ENCODE results near the gene ETS2. TPM values are rescaled to one million over a fixed set of nuclear protein-coding genes. Genes with fewer than 3 reads are reported as not detected.
A peak's percentile ranks its signal among the peaks of the same experiment; 100 is the strongest.

ETS2 gene
- total RNA-seq, 1 experiment from 2014 or later = 20.4 TPM

GRCh38 chr21:38806942-38807284 lies 1.2 kb downstream of the ETS2 start:
- intact Hi-C loops (cut with micrococcal nuclease; ENCODE audit: unreplicated experiment) = loop anchor here (2.0 to 10.0 kb wide), 2 partner anchors 14 to 108 kb away; no protein-coding TSS in a partner anchor
- POLR2A ChIA-PET = interaction anchor here (0.9 kb wide), 1 partner anchor 13 kb away, joined by 3 read pairs; no protein-coding TSS in a partner anchor
- peak overlapping the region; percentile 86 for H3K4me3 ChIP-seq (ENCODE audit: low read depth, low read length)
- H3K9me3 ChIP-seq = no peaks in the 10 kb centered on the region
- CTCF ChIA-PET = interaction anchor here (0.9 to 1.2 kb wide), 3 partner anchors 110 to 330 kb away, joined by 3 to 16 read pairs (median 7); no protein-coding TSS in a partner anchor
- peaks cover 35% of the 10 kb centered on the region for H3K36me3 Mint-ChIP-seq (ENCODE audit: insufficient read depth, unreplicated experiment)
- H3K4me1 Mint-ChIP-seq (ENCODE audit: low read depth, unreplicated experiment) = peaks cover 29% of the 10 kb centered on the region
- H3K36me3 ChIP-seq (ENCODE audit: control insufficient read depth, insufficient read depth, low read length) = peaks cover 3% of the 10 kb centered on the region
- no peaks in the 10 kb centered on the region for H3K27me3 Mint-ChIP-seq (ENCODE audit: insufficient read depth, unreplicated experiment)
- H3K27me3 ChIP-seq (replicated peaks; ENCODE audit: control insufficient read depth, insufficient read depth, low read length) = no peaks in the 10 kb centered on the region
- peaks cover 26% of the 10 kb centered on the region for H3K4me1 ChIP-seq
- no peak for TF ChIP-seq CTCF (IDR thresholded peaks at IDR 0.05; ENCODE audit: insufficient read depth in 1 of 2, low read depth in 1 of 2, low read length in 1 of 2, severe bottlenecking in 1 of 2, unreplicated experiment in 1 of 2)
- no peaks in the 10 kb centered on the region for H3K9me3 Mint-ChIP-seq (ENCODE audit: unreplicated experiment)
- no TSS peak for BruUV-seq (replicated peaks)
- DNase-seq = no peak
- H3K27ac Mint-ChIP-seq (ENCODE audit: unreplicated experiment) = peak overlapping the region; percentile 87
- H3K4me3 Mint-ChIP-seq (ENCODE audit: unreplicated experiment) = peak overlapping the region; percentile 83

GRCh38 chr21:38807441-38807871 lies 1.7 kb downstream of the ETS2 start:
- peak overlapping the region; percentile 83 for H3K4me3 Mint-ChIP-seq (ENCODE audit: unreplicated experiment)
- Histone ChIP-seq H3K4me1 (peaks cover 21% of the 10 kb centered on the region), H3K27me3 (replicated peaks; ENCODE audit: control insufficient read depth, insufficient read depth, low read length) (no peaks in the 10 kb centered on the region), H3K4me3 (ENCODE audit: low read depth, low read length) (peak overlapping the region; percentile 86), H3K36me3 (ENCODE audit: control insufficient read depth, insufficient read depth, low read length) (peaks cover 3% of the 10 kb centered on the region), H3K9me3 (no peaks in the 10 kb centered on the region)
- peaks cover 41% of the 10 kb centered on the region for H3K36me3 Mint-ChIP-seq (ENCODE audit: insufficient read depth, unreplicated experiment)
- no peak for TF ChIP-seq CTCF (IDR thresholded peaks at IDR 0.05; ENCODE audit: insufficient read depth in 1 of 2, low read depth in 1 of 2, low read length in 1 of 2, severe bottlenecking in 1 of 2, unreplicated experiment in 1 of 2)
- no peaks in the 10 kb centered on the region for H3K27me3 Mint-ChIP-seq (ENCODE audit: insufficient read depth, unreplicated experiment)
- POLR2A ChIA-PET = interaction anchor here (0.9 kb wide), 1 partner anchor 12 kb away, joined by 3 read pairs; no protein-coding TSS in a partner anchor
- no peaks in the 10 kb centered on the region for H3K9me3 Mint-ChIP-seq (ENCODE audit: unreplicated experiment)
- DNase-seq = no peak
- H3K4me1 Mint-ChIP-seq (ENCODE audit: low read depth, unreplicated experiment) = peaks cover 23% of the 10 kb centered on the region
- CTCF ChIA-PET = interaction anchor here (0.7 to 1.2 kb wide), 4 partner anchors 89 to 329 kb away, joined by 3 to 16 read pairs (median 8); no protein-coding TSS in a partner anchor
- no peak overlapping the region for H3K27ac Mint-ChIP-seq (ENCODE audit: unreplicated experiment)
- BruUV-seq (replicated peaks) = TSS peak; percentile 36
- intact Hi-C loops (cut with micrococcal nuclease; ENCODE audit: unreplicated experiment) = loop anchor here (2.0 to 10.0 kb wide), 2 partner anchors 13 to 107 kb away; no protein-coding TSS in a partner anchor

- POLR2A ChIA-PET = interaction anchor here (0.9 kb wide), 1 partner anchor 12 kb away, joined by 3 read pairs; no protein-coding TSS in a partner anchor
- Histone ChIP-seq H3K4me3 (ENCODE audit: low read depth, low read length) (peak overlapping the region; percentile 86; the same call in 1 of the 2 replicates), H3K27me3 (replicated peaks; ENCODE audit: control insufficient read depth, insufficient read depth, low read length) (no peaks in the 10 kb centered on the region), H3K4me1 (peaks cover 16% of the 10 kb centered on the region), H3K9me3 (no peaks in the 10 kb centered on the region), H3K36me3 (ENCODE audit: control insufficient read depth, insufficient read depth, low read length) (peaks cover 3% of the 10 kb centered on the region)
- no peak for TF ChIP-seq CTCF (IDR thresholded peaks at IDR 0.05; ENCODE audit: insufficient read depth in 1 of 2, low read depth in 1 of 2, low read length in 1 of 2, severe bottlenecking in 1 of 2, unreplicated experiment in 1 of 2)
- DNase-seq = no peak
- Mint-ChIP-seq H3K27ac (ENCODE audit: unreplicated experiment) (peak overlapping the region; percentile 3), H3K4me3 (ENCODE audit: unreplicated experiment) (peak overlapping the region; percentile 83), H3K36me3 (ENCODE audit: insufficient read depth, unreplicated experiment) (peaks cover 44% of the 10 kb centered on the region), H3K27me3 (ENCODE audit: insufficient read depth, unreplicated experiment) (no peaks in the 10 kb centered on the region), H3K4me1 (ENCODE audit: low read depth, unreplicated experiment) (peaks cover 18% of the 10 kb centered on the region), H3K9me3 (ENCODE audit: unreplicated experiment) (no peaks in the 10 kb centered on the region)
- CTCF ChIA-PET = interaction anchor here (0.7 to 1.2 kb wide), 4 partner anchors 89 to 329 kb away, joined by 3 to 16 read pairs (median 8); no protein-coding TSS in a partner anchor
- intact Hi-C loops (cut with micrococcal nuclease; ENCODE audit: unreplicated experiment) = loop anchor here (2.0 to 10.0 kb wide), 2 partner anchors 13 to 107 kb away; no protein-coding TSS in a partner anchor
- no TSS peak for BruUV-seq (replicated peaks)
Observed at GRCh38 chr21:38807986-38808385, 2.3 kb downstream of the ETS2 start.

Measured in Caco-2 (cell line).